Keratinocyte (primary cell): ENCODE results near the gene MYOM1. TPM values are rescaled to one million over a fixed set of nuclear protein-coding genes. Genes with fewer than 3 reads are reported as not detected.

Experiments used
- DNase-seq: peaks from one replicate; pipeline ENCODE4 v3.0.0-alpha.2; 2011; ENCODE audit warnings: low read depth, missing footprints, low spot score
- FAIRE-seq: peaks from 2 replicates; lab custom pipeline; 2011; peaks lifted over from hg19 to GRCh38; lab: Jason Lieb, UNC
- H2AFZ ChIP-seq: 2 replicates; pipeline ENCODE4 v1.6.0; 2012; ENCODE audit warnings: low read length, control low read depth, inconsistent platforms; ENCODE audit not compliant: control insufficient read depth
- H3K27ac ChIP-seq: 2 replicates; pipeline ENCODE4 v1.5.1; 2011; ENCODE audit warnings: low read length; ENCODE audit not compliant: control insufficient read depth, insufficient read depth
- H3K27me3 ChIP-seq: 3 replicates; pipeline ENCODE4 v1.6.0; 2011; ENCODE audit warnings: low read length; ENCODE audit not compliant: control insufficient read depth, insufficient read depth; ENCODE audit errors: extremely low read depth
- H3K36me3 ChIP-seq, 2 experiments: 2 replicates in 1 of 2; 3 replicates in 1 of 2; pipeline ENCODE4 v1.5.1; 2011; ENCODE audit warnings: low read length in 2 of 2, mild to moderate bottlenecking in 1 of 2; ENCODE audit not compliant: control insufficient read depth in 2 of 2, insufficient read depth in 2 of 2; ENCODE audit errors: extremely low read depth in 1 of 2
- H3K4me1 ChIP-seq: 3 replicates; pipeline ENCODE4 v1.5.1; 2011; ENCODE audit warnings: low read length; ENCODE audit not compliant: control insufficient read depth, insufficient read depth; ENCODE audit errors: extremely low read depth
- H3K4me2 ChIP-seq: 3 replicates; pipeline ENCODE4 v1.6.0; 2011; ENCODE audit warnings: low read depth, low read length; ENCODE audit not compliant: control insufficient read depth, insufficient read depth; ENCODE audit errors: extremely low read depth
- H3K4me3 ChIP-seq, 3 experiments: fragments of 200-600 bp in 1 of 3; sonication (generic) in 1 of 3; 2 replicates in 2 of 3; 3 replicates in 1 of 3; pipeline ENCODE4 v1.5.1; 2011 to 2016; ENCODE audit warnings: low read length in 3 of 3, mild to moderate bottlenecking in 3 of 3, control low read depth in 2 of 3, inconsistent platforms in 1 of 3, low read depth in 1 of 3, mixed read lengths in 1 of 3, mixed run types in 1 of 3, moderate library complexity in 1 of 3; ENCODE audit not compliant: control insufficient read depth in 2 of 3, insufficient read depth in 2 of 3; ENCODE audit errors: extremely low read depth in 1 of 3
- H3K79me2 ChIP-seq: 2 replicates; pipeline ENCODE4 v1.6.0; 2012; ENCODE audit warnings: low read length; ENCODE audit not compliant: control insufficient read depth, insufficient read depth
- H3K9ac ChIP-seq: 3 replicates; pipeline ENCODE4 v1.6.0; 2011; ENCODE audit warnings: low read length; ENCODE audit not compliant: control insufficient read depth, insufficient read depth; ENCODE audit errors: extremely low read depth
- H3K9me1 ChIP-seq: 3 replicates; pipeline ENCODE4 v1.6.0; 2011; ENCODE audit warnings: low read length; ENCODE audit not compliant: control insufficient read depth, insufficient read depth; ENCODE audit errors: extremely low read depth
- H3K9me3 ChIP-seq: 2 replicates; pipeline ENCODE4 v1.5.1; 2012; ENCODE audit warnings: low read depth, low read length; ENCODE audit not compliant: control insufficient read depth
- H4K20me1 ChIP-seq: 3 replicates; pipeline ENCODE4 v1.6.0; 2011; ENCODE audit warnings: low read length; ENCODE audit not compliant: control insufficient read depth, insufficient read depth; ENCODE audit errors: extremely low read depth
- CTCF ChIP-seq, 3 experiments: IDR thresholded peaks in 1 of 3; conservative IDR thresholded peaks in 1 of 3; optimal IDR thresholded peaks in 1 of 3; 2 replicates in 2 of 3; 3 replicates in 1 of 3; pipeline versions ENCODE3 to v1.5.1; 2011; ENCODE audit warnings: low read length in 3 of 3, mild to moderate bottlenecking in 3 of 3, moderate library complexity in 2 of 3, control low read depth in 1 of 3, inconsistent platforms in 1 of 3; ENCODE audit not compliant: insufficient read depth in 2 of 3; ENCODE audit errors: extremely low read depth in 1 of 3
- EZH2 ChIP-seq: IDR thresholded peaks from one replicate; pipeline ENCODE4 v1.6.1; 2012; ENCODE audit warnings: inconsistent platforms, mild to moderate bottlenecking, low read length, moderate library complexity
- dilution Hi-C: fragments of 300-500 bp; cut with MboI; formaldehyde crosslinking; loops from one replicate; pipeline ENCODE4 v1.7.0; 2020; ENCODE audit warnings: low sequenced_read_pairs; ENCODE audit not compliant: extremely low pct_ligation_motif_present
- polyA plus RNA-seq, 5 experiments: library from polyadenylated mRNA; depleted of rRNA in 3 of 5; stranded (reverse) in 3 of 5; stranded (forward) in 1 of 5; unstranded in 1 of 5; fragments of >200 nt; gene quantifications; 1 replicate in 1 of 5; 2 replicates in 3 of 5; 3 replicates in 1 of 5; pipeline versions ENCODE4 v1.2.1 to v1.2.3, GENCODE V29; 2011 to 2012; ENCODE audit warnings: missing spikeins in 2 of 5, low read depth in 1 of 5, low replicate concordance in 1 of 5

The MYOM1 gene
- polyA plus RNA-seq, 1 donor (not counting 4 experiments of a cell fraction or from before 2014, with no cell fraction given), result 0.03 TPM

- Histone ChIP-seq H3K4me2 (no peak overlapping the region), H4K20me1 (no peaks in the 10 kb centered on the region), H2AFZ (no peak overlapping the region), H3K27ac (no peak overlapping the region), H3K4me1 (peaks cover 4% of the 10 kb centered on the region), H3K9me1 (no peaks in the 10 kb centered on the region), H3K36me3 (no peaks in the 10 kb centered on the region), H3K27me3 (no peaks in the 10 kb centered on the region), H3K79me2 (no peaks in the 10 kb centered on the region), H3K9me3 (no peaks in the 10 kb centered on the region), H3K4me3 (no peak overlapping the region), H3K9ac (no peak overlapping the region)
- TF ChIP-seq EZH2 (no peak), CTCF (optimal IDR thresholded peaks at IDR 0.05 in 1 of 3, IDR thresholded peaks at IDR 0.05 in 1 of 3, conservative IDR thresholded peaks at IDR 0.05 in 1 of 3; ENCODE audit: extremely low read depth in 1 of 3, insufficient read depth in 2 of 3, low read length in 3 of 3) (no peak)
- DNase-seq, result no peak
- dilution Hi-C loops, result no loop called here
- FAIRE-seq, result no peak
These were observed 7.1 kb downstream of the MYOM1 start for GRCh38 chr18:3212657-3213056.

- Histone ChIP-seq H3K27ac (no peak overlapping the region), H3K27me3 (no peaks in the 10 kb centered on the region), H3K36me3 (no peaks in the 10 kb centered on the region), H3K4me3 (no peak overlapping the region), H4K20me1 (no peaks in the 10 kb centered on the region), H3K79me2 (no peaks in the 10 kb centered on the region), H2AFZ (no peak overlapping the region), H3K9me3 (no peaks in the 10 kb centered on the region), H3K9me1 (no peaks in the 10 kb centered on the region), H3K4me1 (peaks cover 6% of the 10 kb centered on the region), H3K4me2 (no peak overlapping the region), H3K9ac (no peak overlapping the region)
- TF ChIP-seq EZH2 (no peak), CTCF (optimal IDR thresholded peaks at IDR 0.05 in 1 of 3, IDR thresholded peaks at IDR 0.05 in 1 of 3, conservative IDR thresholded peaks at IDR 0.05 in 1 of 3; ENCODE audit: extremely low read depth in 1 of 3, insufficient read depth in 2 of 3, low read length in 3 of 3) (no peak)
- dilution Hi-C loops, result no loop called here
- FAIRE-seq (no peak), DNase-seq (no peak)
These were observed 8.4 kb downstream of the MYOM1 start for GRCh38 chr18:3211236-3211992.
